Upper lobe of right lung (tissue), 1 donor: Measurements from ENCODE around the gene OTUB2. TPM values are rescaled to one million over a fixed set of nuclear protein-coding genes. Genes with fewer than 3 reads are reported as not detected.
A peak's percentile ranks its signal among the peaks of the same experiment; 100 is the strongest.

Experiments used
- ATAC-seq: fragments of 200-7000 bp; cut with Tn5 transposase; one replicate; pipeline ENCODE4 v1.9.1; 2020; ENCODE audit warnings: mild to moderate bottlenecking, moderate library complexity
- DNase-seq: peaks from one replicate; pipeline ENCODE4 v3.0.0-alpha.2; 2020
- H3K27ac ChIP-seq: fragments of 200-600 bp; one replicate; pipeline ENCODE4 v1.8.0; 2022
- H3K27me3 ChIP-seq: fragments of 200-600 bp; one replicate; pipeline ENCODE4 v1.8.0; 2022; ENCODE audit warnings: mild to moderate bottlenecking
- H3K36me3 ChIP-seq: fragments of 200-600 bp; one replicate; pipeline ENCODE4 v1.8.0; 2022
- H3K4me1 ChIP-seq: fragments of 200-600 bp; one replicate; pipeline ENCODE4 v1.8.0; 2022
- H3K4me3 ChIP-seq: fragments of 200-600 bp; one replicate; pipeline ENCODE4 v1.8.0; 2022; ENCODE audit warnings: mild to moderate bottlenecking
- H3K9me3 ChIP-seq: fragments of 200-600 bp; one replicate; pipeline ENCODE4 v1.8.0; 2022
- CTCF ChIP-seq: fragments of 200-600 bp; IDR thresholded peaks from one replicate; pipeline ENCODE4 v1.8.0; 2022; ENCODE audit warnings: antibody characterized with exemption
- intact Hi-C: fragments of 100-400 bp; cut with DNase I; formaldehyde crosslinking; loops from one replicate; pipeline ENCODE4 v1.11.0; 2022
- total RNA-seq: library from RNA; stranded (reverse); fragmentation: NEBNext Ultra II Directional; extraction: Animal tissue kit (Norgen Biotek cat#: 25700); gene quantifications from one replicate; pipeline ENCODE4 v1.2.1, GENCODE V29; 2021
- donor health status: DM: no; HTN: yes; CAD: no; lungs with severe emphysema.

The OTUB2 gene
- total RNA-seq, 1 donor from 2014 or later = 1.0 TPM

- TF ChIP-seq CTCF = no peak
- no peak for ATAC-seq
- H3K4me3 ChIP-seq = no peak overlapping the region
- peaks cover 13% of the 10 kb centered on the region for H3K4me1 ChIP-seq
- H3K9me3 ChIP-seq = no peaks in the 10 kb centered on the region
- H3K36me3 ChIP-seq = no peaks in the 10 kb centered on the region
- no peak overlapping the region for H3K27ac ChIP-seq
- peak; percentile 35 for DNase-seq
- intact Hi-C loops = no loop called here
- no peaks in the 10 kb centered on the region for H3K27me3 ChIP-seq
These were observed 12.9 kb downstream of the OTUB2 start for GRCh38 chr14:94038921-94039629.

- intact Hi-C loops = loop anchor here (5.0 kb wide), 1 partner anchor 97 kb away; no protein-coding TSS in a partner anchor
- Histone ChIP-seq H3K27me3 (no peaks in the 10 kb centered on the region), H3K9me3 (no peaks in the 10 kb centered on the region), H3K36me3 (peaks cover 8% of the 10 kb centered on the region), H3K27ac (no peak overlapping the region), H3K4me3 (no peak overlapping the region), H3K4me1 (peaks cover 13% of the 10 kb centered on the region)
- DNase-seq = peak; percentile 45
- no peak for ATAC-seq
- TF ChIP-seq CTCF = no peak
These were observed 14.1 kb downstream of the OTUB2 start for GRCh38 chr14:94040247-94040646.

- Histone ChIP-seq H3K4me3 (no peak overlapping the region), H3K36me3 (peaks cover 13% of the 10 kb centered on the region), H3K27me3 (no peaks in the 10 kb centered on the region), H3K9me3 (no peaks in the 10 kb centered on the region), H3K4me1 (peaks cover 13% of the 10 kb centered on the region), H3K27ac (no peak overlapping the region)
- DNase-seq (peak; percentile 50), ATAC-seq (no peak)
- intact Hi-C loops = loop anchor here (5.0 kb wide), 1 partner anchor 97 kb away; no protein-coding TSS in a partner anchor
- TF ChIP-seq CTCF = no peak
These were observed 14.7 kb downstream of the OTUB2 start for GRCh38 chr14:94040796-94041195.

DNA sequence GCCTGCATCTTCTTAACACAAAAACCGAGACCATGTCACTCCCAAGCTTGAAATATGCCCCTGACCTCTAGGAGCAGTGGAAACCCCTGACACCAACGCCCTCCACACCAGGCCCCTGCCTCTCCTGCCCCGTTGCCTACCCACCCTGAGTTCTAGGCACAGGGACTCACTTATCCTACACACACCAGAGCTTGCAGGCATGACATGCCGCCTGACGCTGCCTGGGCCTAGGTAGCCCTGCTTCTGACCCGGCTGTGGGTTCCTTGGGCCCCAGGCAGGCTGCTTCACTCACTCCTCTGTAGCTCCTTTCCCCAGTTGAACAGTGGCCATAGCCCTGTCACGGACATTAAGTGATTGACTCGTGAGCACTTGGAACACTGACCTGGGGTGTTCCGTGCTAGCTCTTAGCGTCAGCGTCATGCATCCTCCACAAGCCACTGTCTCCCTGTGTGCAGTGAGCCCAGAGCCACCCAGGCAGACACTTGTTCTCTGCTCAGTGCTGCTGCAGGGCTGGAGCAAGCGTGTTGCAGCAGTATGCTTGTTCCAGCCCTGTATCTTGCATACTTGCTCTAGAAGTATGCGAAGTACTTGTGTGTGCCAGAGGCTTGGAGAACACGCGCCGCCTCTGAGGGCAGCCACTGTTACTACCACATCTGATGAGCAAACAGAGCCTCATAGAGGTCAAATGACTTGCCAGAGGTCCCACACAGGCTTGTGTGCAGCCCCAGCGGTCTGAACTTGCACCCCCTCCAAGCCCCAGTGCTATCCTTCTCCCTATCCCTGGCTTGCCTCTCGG, 15.6 kb downstream of the OTUB2 start:
- Histone ChIP-seq H3K27ac (no peak overlapping the region), H3K36me3 (peaks cover 23% of the 10 kb centered on the region), H3K9me3 (no peaks in the 10 kb centered on the region), H3K27me3 (no peaks in the 10 kb centered on the region), H3K4me3 (no peak overlapping the region), H3K4me1 (peaks cover 13% of the 10 kb centered on the region)
- peak; percentile 77 for DNase-seq
- peak; percentile 87 for ATAC-seq
- intact Hi-C loops = loop anchor here (5.0 kb wide), 1 partner anchor 96 kb away; no protein-coding TSS in a partner anchor
- TF ChIP-seq CTCF = no peak

GRCh38 chr14:94042433-94043091, 16.4 kb downstream of the OTUB2 start:
- DNase-seq (peak; percentile 67), ATAC-seq (peak; percentile 11)
- H3K9me3 ChIP-seq = no peaks in the 10 kb centered on the region
- H3K4me3 ChIP-seq = no peak overlapping the region
- H3K36me3 ChIP-seq = peaks cover 31% of the 10 kb centered on the region
- TF ChIP-seq CTCF = no peak
- H3K4me1 ChIP-seq = peaks cover 13% of the 10 kb centered on the region
- intact Hi-C loops = loop anchor here (5.0 kb wide), 1 partner anchor 95 kb away; no protein-coding TSS in a partner anchor
- no peak overlapping the region for H3K27ac ChIP-seq
- H3K27me3 ChIP-seq = no peaks in the 10 kb centered on the region
